ENCODE results near the gene GPC1. TPM values are rescaled to one million over a fixed set of nuclear protein-coding genes. Genes with fewer than 3 reads are reported as not detected.

The GPC1 gene
- total and polyA plus RNA-seq, 2 of the 4 experiments (the other 2 are of a cell fraction), result 16.0 to 211 TPM

- H3K14ac ChIP-seq (replicated peaks; ENCODE audit: low read depth, low read length), result peak overlapping the region; percentile 99
- in situ Hi-C loops (cut with MboI; ENCODE audit: low sequenced_read_pairs) (no loop called here), intact Hi-C loops (cut with micrococcal nuclease) (no loop called here), dilution Hi-C loops (cut with HindIII; ENCODE audit: low sequenced_read_pairs, unreplicated experiment) (no loop called here)
- peaks cover 11% of the 10 kb centered on the region for H3K4me1 ChIP-seq (ENCODE audit: control insufficient read depth, insufficient read depth, low read length)
- H2BK20ac ChIP-seq (ENCODE audit: low read depth, low read length), result peak overlapping the region; percentile 100
- TF ChIP-seq ELK1 (IDR thresholded peaks at IDR 0.05; ENCODE audit: borderline replicate concordance, low read depth, low read length), result no peak
- TF ChIP-seq CHD1 (IDR thresholded peaks at IDR 0.05; ENCODE audit: low read depth, low read length), result peak; percentile 51; the same call in 1 of the 2 replicates
- TF ChIP-seq, protein P1, sequence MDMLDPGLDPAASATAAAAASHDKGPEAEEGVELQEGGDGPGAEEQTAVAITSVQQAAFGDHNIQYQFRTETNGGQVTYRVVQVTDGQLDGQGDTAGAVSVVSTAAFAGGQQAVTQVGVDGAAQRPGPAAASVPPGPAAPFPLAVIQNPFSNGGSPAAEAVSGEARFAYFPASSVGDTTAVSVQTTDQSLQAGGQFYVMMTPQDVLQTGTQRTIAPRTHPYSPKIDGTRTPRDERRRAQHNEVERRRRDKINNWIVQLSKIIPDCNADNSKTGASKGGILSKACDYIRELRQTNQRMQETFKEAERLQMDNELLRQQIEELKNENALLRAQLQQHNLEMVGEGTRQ (IDR thresholded peaks at IDR 0.05; ENCODE audit: low read depth, low read length), result no peak
- no peak for TF ChIP-seq CEBPB (IDR thresholded peaks at IDR 0.05; ENCODE audit: low read depth, low read length)
- TF ChIP-seq POLR2A (IDR thresholded peaks at IDR 0.05; ENCODE audit: low read depth, low read length), result peak; percentile 43; the same call in 1 of the 2 replicates
- no peak for TF ChIP-seq RFX5 (IDR thresholded peaks at IDR 0.05; ENCODE audit: low read depth, low read length)
- no peak for TF ChIP-seq RCOR1 (IDR thresholded peaks at IDR 0.05; ENCODE audit: insufficient replicate concordance, low read length)
- no peak for TF ChIP-seq MAZ (IDR thresholded peaks at IDR 0.05; ENCODE audit: borderline replicate concordance, low read depth, low read length)
- no peak for TF ChIP-seq MAFK (IDR thresholded peaks at IDR 0.05; ENCODE audit: low read depth, low read length)
- TF ChIP-seq BHLHE40 (IDR thresholded peaks at IDR 0.05; ENCODE audit: low read depth, low read length), result peak; percentile 89
- no TSS peak for BruUV-seq (replicated peaks)
- H3K18ac ChIP-seq (ENCODE audit: low read depth, low read length), result peak overlapping the region; percentile 48
- peak overlapping the region; percentile 40 for H4K5ac ChIP-seq (ENCODE audit: low read depth, low read length)
- peak overlapping the region; percentile 96 for H2AK9ac ChIP-seq (replicated peaks; ENCODE audit: low read depth, low read length, poor library complexity)
- no peaks in the 10 kb centered on the region for H3K36me3 ChIP-seq (ENCODE audit: control insufficient read depth, insufficient read depth, low read length)
- H3K27ac ChIP-seq (ENCODE audit: insufficient read depth, low read length), result peak overlapping the region; percentile 72
- H3K9me1 ChIP-seq (ENCODE audit: insufficient read depth, low read length), result peaks cover 23% of the 10 kb centered on the region
- H2BK5ac ChIP-seq (ENCODE audit: low read depth, low read length, poor library complexity, severe bottlenecking), result peak overlapping the region; percentile 82
- DNase-seq (no peak), ATAC-seq (ENCODE audit: low read depth) (no peak)
- ChIA-PET CTCF (no interaction called here), POLR2A (ENCODE audit: unreplicated experiment) (no interaction called here)
- peak overlapping the region; percentile 20; the same call in 1 of the 2 replicates for H3K4me3 ChIP-seq (ENCODE audit: insufficient read depth, low read depth, low read length)
- H2BK120ac ChIP-seq (ENCODE audit: low read depth, low read length), result peak overlapping the region; percentile 100
- peak overlapping the region; percentile 98 for H4K91ac ChIP-seq (ENCODE audit: insufficient read depth, low read depth, low read length)
- no peaks in the 10 kb centered on the region for H4K20me1 ChIP-seq (ENCODE audit: insufficient read depth, low read length)
- H4K8ac ChIP-seq (ENCODE audit: low read depth in 2 of 2, low read length in 2 of 2), result peak overlapping the region; percentile 11 to 97
- H3K9ac ChIP-seq (ENCODE audit: low read depth, low read length), result peak overlapping the region; percentile 49
- H2AFZ ChIP-seq (replicated peaks; ENCODE audit: low read length, poor library complexity), result peak overlapping the region; percentile 92
- peak overlapping the region; percentile 99 for H3K23ac ChIP-seq (ENCODE audit: low read depth, low read length)
- H3K4ac ChIP-seq (ENCODE audit: low read depth, low read length), result peak overlapping the region; percentile 99
- H2AK5ac ChIP-seq (ENCODE audit: low read depth, low read length), result peak overlapping the region; percentile 97
- H3K4me2 ChIP-seq (ENCODE audit: low read depth, low read length), result peak overlapping the region; percentile 61
- H3K9me3 ChIP-seq (ENCODE audit: control insufficient read depth, insufficient read depth, low read length), result no peaks in the 10 kb centered on the region
- H3K79me1 ChIP-seq (ENCODE audit: low read depth in 1 of 2, low read length in 2 of 2), result peaks cover 0 to 22% of the 10 kb centered on the region in 2 experiments; a peak in 2 of 4 replicates
- peak overlapping the region; percentile 98 for H2BK15ac ChIP-seq (ENCODE audit: low read depth, low read length)
- WGBS, 2 experiments (ENCODE audit: extremely low coverage in 2 of 2, insufficient read length in 1 of 2), result 35% methylated on average over 8 of the region's 9 CpGs; no CpG with 5 or more reads in 1 of the 2 experiments
- no peaks in the 10 kb centered on the region for H3K27me3 ChIP-seq (ENCODE audit: control insufficient read depth, insufficient read depth, low read length)
- H3K56ac ChIP-seq (ENCODE audit: extremely low read depth, insufficient read depth, low read length), result peak overlapping the region; percentile 92
These were observed 48.2 kb upstream of the GPC1 start for GRCh38 chr2:240387325-240387668.
